Measurements from ENCODE around the gene ZMYND8.
"Not testable (repeated sequence)": the region's sequence is repeated elsewhere in the genome, so short reads cannot be mapped to it uniquely, and the experiment has no call there.

ZMYND8 gene

DNA sequence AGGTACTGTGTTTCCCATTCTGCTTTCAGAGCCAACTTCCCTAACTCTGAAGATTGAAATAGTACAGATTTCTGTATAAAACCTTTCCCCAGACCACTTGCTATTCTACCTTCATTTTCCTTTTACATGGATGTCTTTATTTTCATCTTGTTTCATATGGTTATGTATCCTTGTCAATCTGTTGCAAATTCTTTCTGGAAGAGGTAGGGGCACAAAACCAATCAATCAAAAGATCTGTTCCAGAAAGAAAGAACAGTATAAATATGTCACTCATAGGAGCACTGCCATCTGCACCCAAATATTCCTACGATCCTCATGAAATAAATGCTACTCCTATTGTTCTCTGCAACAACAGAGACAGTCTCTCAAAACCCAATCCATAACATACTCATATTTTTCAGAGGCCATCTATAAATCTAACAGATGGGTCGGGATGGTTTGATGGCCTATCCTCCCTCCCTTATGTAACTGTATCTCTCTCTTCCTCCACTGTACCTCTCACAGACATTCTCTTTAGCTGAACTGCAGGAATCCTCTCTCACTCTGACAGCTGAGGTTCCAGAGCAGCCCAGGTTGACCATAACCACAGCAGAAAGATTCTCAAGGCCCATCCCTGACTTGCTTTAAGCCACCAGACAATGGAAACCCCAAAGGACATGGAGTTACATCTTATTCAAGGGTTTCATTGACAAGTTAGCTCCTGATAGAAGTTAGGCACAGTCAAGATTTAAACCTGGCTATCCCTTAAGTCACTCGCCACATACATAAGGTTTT lies 112.8 kb downstream of the ZMYND8 start:
- DNase-seq = no peak

DNA sequence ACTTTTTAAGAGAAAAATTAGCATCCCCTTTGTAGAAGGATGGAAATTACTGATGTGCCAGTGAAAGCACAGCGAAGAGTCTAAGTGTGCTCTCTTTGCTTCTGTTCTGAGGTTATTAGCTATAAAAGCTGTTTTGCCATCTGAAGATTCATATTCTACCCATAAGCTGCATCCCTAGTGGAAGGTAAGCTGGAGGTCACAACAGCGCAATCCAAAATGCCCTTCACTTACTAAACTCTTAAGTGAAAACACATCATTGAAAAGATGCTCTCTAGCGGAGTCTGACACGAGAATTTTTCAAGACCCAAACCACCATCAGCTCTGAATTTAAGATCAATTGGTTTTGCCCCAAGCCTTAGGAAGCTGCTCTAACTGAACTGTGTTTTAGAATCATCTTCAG lies 113.5 kb downstream of the ZMYND8 start:
- DNase-seq = no peak

- DNase-seq = no peak
These were observed 115.1 kb downstream of the ZMYND8 start for GRCh38 chr20:47241345-47241781.

- DNase-seq = not testable (repeated sequence)
These were observed 116.4 kb downstream of the ZMYND8 start for GRCh38 chr20:47240096-47240495.

DNA sequence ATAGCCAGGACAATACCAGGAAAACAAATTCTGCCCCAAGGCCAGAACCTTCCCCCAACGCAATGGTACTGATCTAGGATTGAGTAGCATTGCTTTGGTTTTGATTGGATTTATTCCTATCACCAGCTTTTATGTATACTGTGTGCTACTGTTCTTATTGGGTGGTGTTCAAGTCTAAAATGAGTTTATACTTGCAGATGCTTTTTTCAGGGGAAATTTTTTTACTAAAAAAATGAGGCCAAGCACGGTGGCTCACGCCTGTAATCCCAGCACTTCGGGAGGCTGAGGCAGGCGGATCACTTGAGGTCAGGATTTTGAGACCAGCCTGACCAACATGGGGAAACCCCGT lies 116.8 kb downstream of the ZMYND8 start:
- no peak for DNase-seq

DNA sequence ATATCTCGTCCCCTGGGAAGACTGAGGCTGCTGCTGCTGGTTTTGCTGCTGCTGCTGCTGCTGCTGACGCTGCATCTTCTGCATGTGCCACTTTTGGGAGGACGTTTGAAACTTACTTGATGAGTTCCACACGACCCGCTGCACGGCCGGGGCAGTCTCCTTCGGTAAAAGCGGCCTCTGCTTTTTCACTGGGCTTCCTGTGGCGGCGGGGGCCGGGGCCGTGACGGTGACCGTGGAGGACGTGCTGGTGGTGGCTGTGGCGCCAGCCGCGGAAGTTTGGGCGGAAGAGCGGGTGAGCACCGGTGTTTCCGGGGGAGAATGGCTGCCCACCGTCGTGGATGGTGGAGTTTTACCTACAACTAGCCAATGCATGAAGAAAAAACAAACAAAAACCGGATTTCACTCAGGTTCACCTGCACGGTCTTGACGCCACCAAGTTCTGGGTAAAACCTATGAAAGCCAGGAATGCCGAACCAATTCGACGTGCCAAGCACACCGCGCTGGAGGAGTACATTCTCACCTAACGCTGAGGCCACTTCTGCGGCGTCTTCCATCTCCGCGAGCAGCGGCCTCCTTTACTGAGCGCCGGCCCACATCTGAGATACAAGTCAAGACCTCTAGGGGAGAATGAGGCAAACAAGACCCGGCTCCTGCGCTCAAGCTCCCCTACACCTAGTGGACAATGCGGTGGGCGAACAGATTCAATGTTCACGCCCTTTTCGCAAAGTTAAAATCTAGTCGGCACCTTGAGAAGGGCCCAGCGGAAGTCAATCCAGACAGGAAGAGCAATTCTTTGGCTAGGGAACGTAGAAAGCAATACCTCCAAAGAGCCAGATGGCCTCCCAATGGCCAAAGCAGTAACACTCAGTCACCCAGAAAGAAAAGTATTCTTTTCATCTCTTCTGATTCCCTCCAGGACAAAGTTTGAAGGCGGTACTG lies 117.5 kb downstream of the ZMYND8 start:
- no peak for DNase-seq

- DNase-seq = no peak
These were observed 118.8 kb downstream of the ZMYND8 start for GRCh38 chr20:47237715-47238114.

GRCh38 chr20:47236639-47236900 lies 119.9 kb downstream of the ZMYND8 start:
- no peak for DNase-seq

DNA sequence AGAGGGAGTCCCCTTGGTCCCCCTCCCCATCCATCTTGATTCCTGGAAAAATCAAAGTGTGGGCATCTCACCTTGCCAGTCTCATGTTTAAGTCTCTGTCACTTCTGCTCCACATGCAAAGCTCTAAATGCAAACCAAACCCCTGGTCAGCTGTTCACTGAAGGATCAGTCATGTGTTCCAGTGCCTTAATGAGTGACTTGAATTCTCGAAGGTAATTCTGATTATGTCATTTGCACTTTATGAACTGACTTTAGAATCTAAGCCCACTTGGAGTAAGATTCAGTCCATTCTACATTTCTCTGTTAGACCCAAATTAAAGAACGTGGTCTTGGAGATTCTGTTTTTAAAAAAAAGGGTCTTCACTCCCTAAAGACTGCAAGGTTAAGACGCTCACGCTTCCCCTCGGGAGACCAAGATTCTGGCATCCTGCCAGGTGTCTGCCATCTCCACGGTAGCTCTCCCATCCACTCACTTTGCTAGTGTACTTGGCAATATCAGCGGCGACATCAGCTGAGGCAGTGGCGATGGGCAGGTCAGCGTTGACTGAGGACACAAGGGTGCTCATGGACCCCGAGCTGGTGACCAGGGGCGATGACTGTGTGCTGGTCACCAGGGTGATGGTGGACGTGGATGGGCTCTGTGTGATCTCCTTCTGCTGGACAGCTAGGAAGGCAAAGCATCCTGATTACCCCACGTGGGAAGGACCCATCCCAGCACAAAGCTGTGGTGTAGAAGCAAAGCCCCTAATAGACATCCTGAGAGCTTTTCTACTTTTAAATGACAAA lies 120.5 kb downstream of the ZMYND8 start:
- DNase-seq = no peak

- DNase-seq = no peak
These were observed 121.4 kb downstream of the ZMYND8 start for GRCh38 chr20:47235111-47235510.

DNA sequence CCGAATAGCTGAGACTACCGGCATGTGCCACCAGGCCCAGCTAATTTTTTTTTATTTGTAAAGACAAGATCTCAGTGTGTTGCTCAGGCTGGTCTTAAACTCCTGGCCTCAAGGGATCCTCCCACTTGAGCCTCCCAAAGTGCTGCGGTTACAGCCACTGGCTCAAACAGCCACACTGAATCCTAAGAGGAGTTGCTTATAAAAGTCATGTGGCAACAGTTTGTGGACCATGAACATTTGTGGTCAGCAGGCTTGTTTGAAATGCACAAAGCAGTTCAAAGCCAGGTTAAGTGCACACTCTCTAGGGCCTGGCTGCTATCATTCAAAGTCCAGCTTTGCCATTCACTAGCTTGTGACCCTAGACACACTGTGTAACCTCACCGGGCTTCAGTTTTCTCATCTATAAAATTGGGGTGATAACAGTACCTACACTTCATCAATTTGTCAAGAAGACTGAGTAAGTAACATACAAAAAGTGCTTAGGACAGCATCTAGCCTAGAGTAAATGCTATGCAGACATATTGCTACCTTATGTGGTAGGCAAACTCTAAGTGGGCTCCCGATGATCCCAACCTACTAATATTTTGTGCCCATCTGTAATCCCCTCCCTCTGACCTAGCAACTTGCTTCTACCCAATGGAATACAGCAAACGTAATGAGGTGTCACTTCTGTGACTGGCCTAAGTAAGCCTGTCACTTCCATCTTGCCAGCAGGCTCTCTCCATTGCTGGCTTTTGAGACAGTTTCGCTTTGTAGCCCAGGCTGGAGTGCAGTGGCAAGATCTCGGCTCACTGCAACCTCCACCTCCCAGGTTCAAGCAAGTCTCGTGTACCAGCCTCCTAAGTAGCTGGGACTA lies 122.9 kb downstream of the ZMYND8 start:
- no peak for DNase-seq

DNA sequence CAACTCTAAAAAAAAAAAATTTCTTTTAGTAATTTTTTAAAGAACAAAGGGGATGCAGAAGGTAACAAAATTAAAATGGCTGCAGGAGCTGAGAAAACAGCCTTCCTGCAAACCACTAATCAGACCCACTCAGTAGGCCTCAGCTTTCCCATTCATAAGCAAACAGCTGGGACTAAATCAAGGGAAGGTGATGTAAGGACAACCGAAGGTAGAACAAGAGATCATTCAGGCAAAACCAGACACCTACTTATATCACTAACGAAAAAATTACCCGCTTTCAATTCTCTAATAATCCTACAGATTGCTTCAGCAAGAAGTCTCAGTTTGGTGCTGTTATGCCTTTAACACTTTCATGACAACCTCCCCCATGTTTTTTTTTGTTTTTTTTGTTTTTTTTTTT lies 124.0 kb downstream of the ZMYND8 start:
- no peak for DNase-seq

- DNase-seq = no peak
These were observed 125.0 kb downstream of the ZMYND8 start for GRCh38 chr20:47231382-47232039.

DNA sequence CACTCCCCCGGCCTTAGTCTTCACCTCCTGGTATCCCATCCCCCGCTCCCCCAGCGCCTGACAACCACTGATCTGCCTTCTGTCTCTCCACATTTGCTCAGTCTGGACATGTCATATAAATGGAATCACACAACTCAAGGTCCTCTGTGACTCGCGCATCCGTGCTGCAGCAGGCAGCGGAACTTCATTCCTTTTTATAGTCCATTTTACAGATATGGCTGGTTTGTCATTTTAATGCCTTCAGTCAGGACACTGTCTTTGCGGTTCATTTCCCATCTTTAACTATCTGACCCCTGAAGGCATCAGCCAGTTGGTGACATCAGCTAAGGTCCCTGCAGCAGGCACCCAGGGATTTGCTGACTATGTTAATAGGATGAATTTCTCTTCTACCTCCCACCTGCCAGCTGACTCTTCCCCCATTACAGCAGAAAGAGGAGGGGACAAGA lies 125.7 kb downstream of the ZMYND8 start:
- no peak for DNase-seq

GRCh38 chr20:47228654-47229053 lies 127.8 kb downstream of the ZMYND8 start:
- no peak for DNase-seq

- no peak for DNase-seq
These were observed 128.9 kb downstream of the ZMYND8 start for GRCh38 chr20:47227576-47227975.

DNA sequence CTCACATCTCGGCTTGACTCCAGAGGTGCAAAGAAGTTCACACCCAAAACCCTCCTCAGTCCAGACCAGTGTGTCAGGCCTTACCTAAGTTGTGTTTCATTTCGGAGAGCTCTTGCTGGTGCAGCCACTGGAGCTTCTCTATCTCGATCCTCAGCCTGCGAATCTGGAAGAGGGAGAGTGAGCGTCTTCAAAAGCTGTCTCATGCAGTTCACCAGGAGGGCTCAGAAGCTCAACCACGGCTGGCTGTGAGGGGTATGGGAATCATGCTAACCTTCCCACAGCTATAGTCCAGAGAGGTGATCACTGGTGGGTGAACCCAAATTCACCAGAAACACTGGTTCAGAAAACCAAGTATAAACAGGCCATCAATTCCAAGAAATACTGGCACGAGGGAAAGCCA lies 129.4 kb downstream of the ZMYND8 start:
- no peak for DNase-seq

GRCh38 chr20:47225458-47225857 lies 131.0 kb downstream of the ZMYND8 start:
- DNase-seq = no peak

DNA sequence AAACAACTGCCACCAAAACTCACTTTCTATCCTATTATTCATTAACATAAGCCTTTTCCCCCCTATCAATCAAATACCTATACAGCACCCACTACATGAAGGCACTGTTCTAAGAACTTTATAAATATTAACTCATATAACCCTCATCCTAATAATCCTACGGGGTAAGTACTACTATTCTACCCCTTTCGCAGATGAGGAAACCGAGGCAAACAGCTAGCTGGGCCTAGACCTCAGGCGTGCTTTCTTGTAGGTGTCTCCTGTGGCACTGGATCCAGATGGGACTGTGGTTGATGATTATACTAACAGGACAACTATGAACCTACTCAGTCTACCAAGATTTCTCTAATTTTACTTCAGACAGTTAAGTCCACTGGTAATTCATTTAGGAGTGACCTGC lies 131.6 kb downstream of the ZMYND8 start:
- no peak for DNase-seq

DNA sequence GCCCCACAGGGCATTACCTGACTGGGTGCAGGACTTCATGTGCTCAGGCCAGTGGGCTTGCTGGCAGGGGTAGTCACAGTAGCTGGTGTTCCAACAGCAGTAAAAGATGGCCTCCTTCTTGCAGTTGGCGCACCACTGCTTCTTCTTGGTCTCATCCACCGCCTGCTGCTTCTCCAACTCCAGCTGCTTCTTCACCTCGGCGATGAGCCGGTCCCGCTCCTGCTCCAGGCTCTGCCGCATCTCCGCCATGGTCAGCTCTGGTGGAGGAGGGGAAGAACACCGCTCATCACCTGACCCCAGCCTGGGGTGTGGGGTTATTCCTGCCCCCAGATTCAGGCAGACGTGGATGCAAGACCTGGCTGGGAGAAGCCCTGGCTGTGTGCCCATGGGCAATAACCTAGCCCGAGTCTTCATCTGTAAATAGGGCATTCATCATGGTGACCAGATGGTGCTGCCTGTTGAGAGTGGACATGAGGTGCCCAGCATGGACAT lies 132.2 kb downstream of the ZMYND8 start:
- DNase-seq = no peak

DNA sequence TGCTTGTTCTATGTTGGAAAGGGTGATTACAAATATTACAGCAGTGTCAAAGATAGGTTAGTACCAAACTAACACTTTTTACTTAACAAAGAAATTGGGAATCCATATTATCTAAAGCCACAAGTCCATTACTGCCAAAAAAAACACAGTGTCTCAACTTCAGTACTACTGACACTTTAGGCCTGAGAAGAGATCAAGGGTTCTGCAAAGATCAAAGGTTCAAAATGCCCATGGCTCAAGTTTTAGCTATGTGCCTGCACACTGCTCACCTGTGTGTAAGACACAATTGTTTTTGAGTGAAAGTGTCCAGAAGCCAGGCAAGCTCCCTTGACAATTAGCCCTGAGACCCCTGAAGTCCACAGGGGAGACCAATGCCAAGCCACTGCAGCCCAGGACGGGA lies 132.6 kb downstream of the ZMYND8 start:
- no peak for DNase-seq

All from hematopoietic multipotent progenitor cell treated with erythropoietin and hydrocortisone succinate and interleukin-3 and kit ligand, for 4 days (in vitro differentiated cells).